KMS-11 (cell line): ENCODE results near the gene FAM83D.

Experiments
- H2AFZ ChIP-seq: fragments of 200-600 bp; sonication (generic); 2 replicates; pipeline ENCODE4 v1.6.1; 2016; ENCODE audit warnings: antibody characterized with exemption, mixed run types, low read depth
- H3K27ac ChIP-seq: fragments of 200-600 bp; sonication (generic); 2 replicates; pipeline ENCODE4 v1.6.1; 2016; ENCODE audit warnings: mild to moderate bottlenecking, mixed run types
- H3K27me3 ChIP-seq: fragments of 200-600 bp; sonication (generic); 2 replicates; pipeline ENCODE4 v1.6.1; 2017; ENCODE audit warnings: mild to moderate bottlenecking, low read depth, mixed run types, moderate library complexity; ENCODE audit not compliant: insufficient read depth
- H3K36me3 ChIP-seq: fragments of 200-600 bp; sonication (generic); 2 replicates; pipeline ENCODE4 v1.6.1; 2017; ENCODE audit warnings: mild to moderate bottlenecking, mixed run types; ENCODE audit not compliant: insufficient read depth
- H3K4me1 ChIP-seq: fragments of 200-600 bp; sonication (generic); 2 replicates; pipeline ENCODE4 v1.6.1; 2016; ENCODE audit warnings: mild to moderate bottlenecking, low read depth, mixed run types; ENCODE audit not compliant: poor library complexity, severe bottlenecking
- H3K4me2 ChIP-seq: fragments of 200-600 bp; sonication (generic); 2 replicates; pipeline ENCODE4 v1.7.0; 2016; ENCODE audit warnings: mild to moderate bottlenecking, mixed run types
- H3K4me3 ChIP-seq: fragments of 200-600 bp; sonication (generic); IDR thresholded peaks from 2 replicates; pipeline ENCODE4 v1.6.1; 2017; ENCODE audit warnings: low read depth, low read length, mixed read lengths; ENCODE audit not compliant: insufficient read depth
- H3K79me2 ChIP-seq: fragments of 200-600 bp; sonication (generic); 2 replicates; pipeline ENCODE4 v1.6.1; 2016; ENCODE audit warnings: low read depth, mixed run types; ENCODE audit not compliant: insufficient read depth
- H3K9ac ChIP-seq: fragments of 200-600 bp; sonication (generic); 2 replicates; pipeline ENCODE4 v1.6.1; 2016; ENCODE audit warnings: mild to moderate bottlenecking, mixed run types
- H4K20me1 ChIP-seq: fragments of 200-600 bp; sonication (generic); 2 replicates; pipeline ENCODE4 v1.6.1; 2016; ENCODE audit warnings: mild to moderate bottlenecking, mixed run types; ENCODE audit not compliant: insufficient read depth
- CTCF ChIP-seq: fragments of 200-600 bp; sonication (generic); conservative IDR thresholded peaks from 2 replicates; pipeline ENCODE4 v1.6.1; 2017; ENCODE audit warnings: low read depth, mild to moderate bottlenecking, antibody characterized with exemption, low read length, moderate library complexity, mixed read lengths

FAM83D gene

GRCh38 chr20:38926142-38926933 is at the start of gene FAM83D:
Gene FAM83D (plus strand): TSS chr20:38926417. CDS start chr20:38926443, 26 bp downstream.
- Histone ChIP-seq H4K20me1 (peaks cover 15% of the 10 kb centered on the region; the same call in 1 of the 2 replicates), H3K27ac (peak within 1 kb of the TSS; percentile 38), H3K4me3 (peak within 1 kb of the TSS; percentile 69), H3K9ac (peak within 1 kb of the TSS; percentile 84), H3K79me2 (peaks cover 51% of the 10 kb centered on the region), H3K4me1 (peaks cover 34% of the 10 kb centered on the region), H3K27me3 (no peaks in the 10 kb centered on the region), H3K4me2 (peak within 1 kb of the TSS; percentile 80), H2AFZ (peak within 1 kb of the TSS; percentile 50), H3K36me3 (no peaks in the 10 kb centered on the region)
- no peak; the same call in 1 of the 2 replicates for TF ChIP-seq CTCF

- Histone ChIP-seq H3K36me3 (no peaks in the 10 kb centered on the region), H3K27ac (no peak overlapping the region), H3K9ac (no peak overlapping the region), H2AFZ (no peak overlapping the region), H3K27me3 (no peaks in the 10 kb centered on the region), H3K4me2 (peak overlapping the region; percentile 94; the same call in 1 of the 2 replicates), H3K4me3 (no peak overlapping the region), H4K20me1 (no peaks in the 10 kb centered on the region), H3K79me2 (no peaks in the 10 kb centered on the region), H3K4me1 (peaks cover 69% of the 10 kb centered on the region)
- no peak for TF ChIP-seq CTCF
These were observed 48.7 kb upstream of the FAM83D start for GRCh38 chr20:38877483-38877882.

GRCh38 chr20:38878866-38879265 is 47.4 kb upstream of the FAM83D start:
- no peak for TF ChIP-seq CTCF
- Histone ChIP-seq H3K79me2 (no peaks in the 10 kb centered on the region), H4K20me1 (no peaks in the 10 kb centered on the region), H3K4me3 (no peak overlapping the region), H3K27ac (no peak overlapping the region), H3K4me1 (peaks cover 59% of the 10 kb centered on the region), H2AFZ (no peak overlapping the region), H3K4me2 (no peak overlapping the region), H3K36me3 (no peaks in the 10 kb centered on the region), H3K27me3 (no peaks in the 10 kb centered on the region), H3K9ac (no peak overlapping the region)

- Histone ChIP-seq H3K27ac (no peak overlapping the region), H3K4me2 (no peak overlapping the region), H3K4me1 (peaks cover 39% of the 10 kb centered on the region), H3K9ac (no peak overlapping the region), H3K79me2 (no peaks in the 10 kb centered on the region), H4K20me1 (no peaks in the 10 kb centered on the region), H3K27me3 (no peaks in the 10 kb centered on the region), H2AFZ (no peak overlapping the region), H3K36me3 (no peaks in the 10 kb centered on the region), H3K4me3 (no peak overlapping the region)
- no peak for TF ChIP-seq CTCF
These were observed 45.1 kb upstream of the FAM83D start for GRCh38 chr20:38880952-38881735.
